Measurements from ENCODE around the gene OR2D3.

- TF ChIP-seq CTCF (IDR thresholded peaks at IDR 0.05) (no peak), POLR2A (IDR thresholded peaks at IDR 0.05) (no peak), POLR2AphosphoS5 (IDR thresholded peaks at IDR 0.05) (no peak)
Observed at GRCh38 chr11:6927030-6927617, 6.3 kb downstream of the OR2D3 start.

Measured in prostate gland (tissue), 2 donors.